ENCODE results near the gene ARSJ.
A peak's percentile ranks its signal among the peaks of the same experiment; 100 is the strongest.
"Not testable (repeated sequence)": the region's sequence is repeated elsewhere in the genome, so short reads cannot be mapped to it uniquely, and the experiment has no call there.

The ARSJ gene

GRCh38 chr4:113955411-113955810 is 24.0 kb downstream of the ARSJ start:
- DNase-seq = no peak

- DNase-seq = no peak
Measured at GRCh38 chr4:113953888-113954287, 25.6 kb downstream of the ARSJ start.

GRCh38 chr4:113952452-113953029 is 26.9 kb downstream of the ARSJ start:
- peak; percentile 27 for DNase-seq

- no peak for DNase-seq
Measured at GRCh38 chr4:113951263-113951662, 28.2 kb downstream of the ARSJ start.

GRCh38 chr4:113950207-113950606 is 29.2 kb downstream of the ARSJ start:
- DNase-seq = no peak

- no peak for DNase-seq
Measured at GRCh38 chr4:113947484-113947883, 32.0 kb downstream of the ARSJ start.

- no peak for DNase-seq
Measured at GRCh38 chr4:113945906-113946305, 33.5 kb downstream of the ARSJ start.

- no peak for DNase-seq
Measured at GRCh38 chr4:113943863-113944262, 35.6 kb downstream of the ARSJ start.

- no peak for DNase-seq
Measured at GRCh38 chr4:113943085-113943484, 36.4 kb downstream of the ARSJ start.

GRCh38 chr4:113941836-113942235 is 37.6 kb downstream of the ARSJ start:
- no peak for DNase-seq

GRCh38 chr4:113940103-113940502 is 39.3 kb downstream of the ARSJ start:
- DNase-seq = not testable (repeated sequence)

- no peak for DNase-seq
Measured at GRCh38 chr4:113935190-113935589, 44.3 kb downstream of the ARSJ start.

GRCh38 chr4:113924706-113925105 is 54.7 kb downstream of the ARSJ start:
- DNase-seq = not testable (repeated sequence)

- no peak for DNase-seq
Measured at GRCh38 chr4:113921089-113921794, 58.2 kb downstream of the ARSJ start.

GRCh38 chr4:113919611-113920010 is 59.8 kb downstream of the ARSJ start:
- DNase-seq = no peak

- DNase-seq = no peak
Measured at GRCh38 chr4:113919145-113919544, 60.3 kb downstream of the ARSJ start.

GRCh38 chr4:113908829-113909228 is 70.6 kb downstream of the ARSJ start:
- no peak for DNase-seq

GRCh38 chr4:113907559-113907958 is 71.9 kb downstream of the ARSJ start:
- no peak for DNase-seq

- DNase-seq = no peak
Measured at GRCh38 chr4:113905301-113905700, 74.1 kb downstream of the ARSJ start.

- DNase-seq = no peak
Measured at GRCh38 chr4:113904877-113905276, 74.6 kb downstream of the ARSJ start.

- DNase-seq = peak; percentile 64
Measured at GRCh38 chr4:113901994-113902787, 77.3 kb downstream of the ARSJ start.

- no peak for DNase-seq
Measured at GRCh38 chr4:113899271-113900070, 80.0 kb downstream of the ARSJ start.

GRCh38 chr4:113893546-113893945 is 85.9 kb downstream of the ARSJ start:
- DNase-seq = no peak

All from stimulated activated CD8-positive, alpha-beta memory T cell treated with anti-CD3 and anti-CD28 coated beads, Interleukin-4, amount 100 ng/mL, for 48 hours (primary cell).